Activated naive CD4-positive, alpha-beta T cell treated with anti-CD3 and anti-CD28 coated beads, Interleukin-2, amount 10 ng/mL, durations not matched to agents 7 days and 5 days (primary cell): ENCODE results near the gene HCFC1.
A peak's percentile ranks its signal among the peaks of the same experiment; 100 is the strongest.

Source experiments
- CTCF ChIA-PET: fragments of 350-600 bp; sonication (Branson Sonifier 250); formaldehyde crosslinking; loops from one replicate; lab custom pipeline; 2021; ENCODE audit warnings: antibody characterized with exemption; lab: Charles Lee
- DNase-seq: peaks from one replicate; pipeline ENCODE4 v3.0.0-alpha.2; 2020
- H3K27ac Mint-ChIP-seq: one replicate; pipeline ENCODE4 v1.8.0; 2021; ENCODE audit warnings: mild to moderate bottlenecking, moderate library complexity, mixed read lengths
- H3K27me3 Mint-ChIP-seq: one replicate; pipeline ENCODE4 v1.8.0; 2021; ENCODE audit warnings: mild to moderate bottlenecking, mixed read lengths
- H3K36me3 Mint-ChIP-seq: one replicate; pipeline ENCODE4 v1.8.0; 2021; ENCODE audit warnings: mixed read lengths
- H3K4me1 Mint-ChIP-seq: one replicate; pipeline ENCODE4 v1.8.0; 2021; ENCODE audit warnings: mixed read lengths
- H3K4me3 Mint-ChIP-seq: one replicate; pipeline ENCODE4 v1.8.0; 2021; ENCODE audit warnings: mild to moderate bottlenecking, moderate library complexity, mixed read lengths
- H3K9me3 Mint-ChIP-seq: one replicate; pipeline ENCODE4 v1.8.0; 2021; ENCODE audit warnings: mixed read lengths

The HCFC1 gene

DNA sequence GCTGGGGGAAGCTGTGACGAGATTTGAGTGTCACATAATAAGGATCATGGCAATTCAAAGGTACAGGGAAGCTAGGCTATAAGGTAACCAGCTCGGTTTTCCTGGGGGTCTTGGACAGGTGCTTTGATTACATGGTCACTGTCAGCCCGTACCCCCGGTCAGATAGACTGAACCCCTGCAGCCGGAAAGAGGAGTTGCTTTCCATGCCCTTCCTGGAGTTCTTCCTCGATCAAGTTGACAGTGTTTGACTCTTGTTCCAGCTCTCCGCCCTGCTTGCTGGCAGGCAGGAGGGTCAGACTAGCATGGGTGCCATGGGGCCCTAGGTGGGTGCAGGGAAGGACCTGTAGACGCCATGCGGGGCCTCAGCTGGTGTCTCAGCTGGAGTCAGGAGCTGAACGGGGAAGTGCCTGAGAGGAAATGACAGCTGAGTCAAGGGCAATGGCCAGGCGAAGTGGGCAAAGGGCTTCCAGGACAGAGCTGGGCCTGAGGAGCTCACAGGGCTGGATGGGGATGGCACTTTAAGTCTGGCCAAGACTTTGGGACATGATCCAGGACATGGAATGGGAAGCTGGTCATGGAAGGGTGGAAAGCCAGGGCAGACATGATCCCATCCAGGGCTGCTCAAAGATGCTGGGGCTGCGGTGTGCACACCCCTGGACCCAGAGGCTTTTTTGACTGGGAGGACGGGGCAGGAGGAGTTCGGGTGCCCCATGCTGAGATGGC lies 2.5 kb upstream of the HCFC1 start:
- Mint-ChIP-seq H3K36me3 (peaks cover 15% of the 10 kb centered on the region), H3K27me3 (no peaks in the 10 kb centered on the region), H3K4me1 (peaks cover 23% of the 10 kb centered on the region), H3K4me3 (peak overlapping the region; percentile 89), H3K9me3 (no peaks in the 10 kb centered on the region), H3K27ac (peak overlapping the region; percentile 99)
- CTCF ChIA-PET = interaction anchor here (0.6 to 1.3 kb wide), 2 partner anchors 10 to 49 kb away, joined by 3 read pairs; no protein-coding TSS in a partner anchor
- DNase-seq = no peak

DNA sequence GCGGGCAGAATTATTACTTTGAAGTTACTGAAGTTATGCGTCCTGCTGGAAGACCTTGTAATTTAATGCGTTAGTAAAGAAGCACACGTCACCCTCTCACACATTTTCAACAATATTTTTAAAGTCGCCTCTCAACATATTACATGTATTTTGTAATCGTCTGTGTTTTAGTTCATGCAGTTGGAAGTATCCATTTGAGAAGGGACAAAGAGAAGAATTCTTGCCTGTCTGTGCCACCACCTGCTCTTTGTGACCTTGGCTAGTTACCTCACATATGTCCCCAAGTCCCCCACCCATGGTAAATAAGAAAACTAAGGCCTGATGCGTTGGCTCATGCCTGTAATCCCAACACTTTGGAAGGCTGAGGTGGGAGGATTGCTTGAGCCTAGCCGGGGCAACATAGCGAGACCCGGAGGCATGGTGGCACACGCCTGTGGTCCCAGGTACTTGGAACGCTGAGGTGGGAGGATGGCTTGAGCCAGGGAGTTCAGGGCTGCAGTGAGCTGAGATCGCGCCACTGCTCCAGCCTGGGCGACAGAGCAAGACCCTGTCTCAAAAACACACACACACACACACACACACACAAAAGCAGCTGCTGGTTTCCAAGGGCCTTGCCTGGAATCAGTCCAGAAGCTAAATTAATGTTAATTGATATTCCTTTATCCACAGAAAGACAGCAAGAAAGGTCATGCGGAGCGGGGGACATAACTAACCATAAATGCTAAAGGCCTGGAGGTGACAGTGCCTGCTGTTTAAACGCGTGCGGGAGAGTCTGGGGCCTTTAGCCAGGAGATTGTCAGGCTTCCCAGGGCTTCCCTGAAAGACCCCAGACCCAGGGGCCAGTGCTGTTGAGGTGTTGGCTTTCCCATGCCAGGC lies 1.7 kb upstream of the HCFC1 start:
- no peak for DNase-seq
- Mint-ChIP-seq H3K36me3 (peaks cover 19% of the 10 kb centered on the region), H3K4me1 (peaks cover 23% of the 10 kb centered on the region), H3K27me3 (no peaks in the 10 kb centered on the region), H3K9me3 (no peaks in the 10 kb centered on the region), H3K4me3 (peak overlapping the region; percentile 89), H3K27ac (peak overlapping the region; percentile 99)
- CTCF ChIA-PET = interaction anchor here (0.6 to 1.3 kb wide), 2 partner anchors 11 to 48 kb away, joined by 3 read pairs; no protein-coding TSS in a partner anchor

DNA sequence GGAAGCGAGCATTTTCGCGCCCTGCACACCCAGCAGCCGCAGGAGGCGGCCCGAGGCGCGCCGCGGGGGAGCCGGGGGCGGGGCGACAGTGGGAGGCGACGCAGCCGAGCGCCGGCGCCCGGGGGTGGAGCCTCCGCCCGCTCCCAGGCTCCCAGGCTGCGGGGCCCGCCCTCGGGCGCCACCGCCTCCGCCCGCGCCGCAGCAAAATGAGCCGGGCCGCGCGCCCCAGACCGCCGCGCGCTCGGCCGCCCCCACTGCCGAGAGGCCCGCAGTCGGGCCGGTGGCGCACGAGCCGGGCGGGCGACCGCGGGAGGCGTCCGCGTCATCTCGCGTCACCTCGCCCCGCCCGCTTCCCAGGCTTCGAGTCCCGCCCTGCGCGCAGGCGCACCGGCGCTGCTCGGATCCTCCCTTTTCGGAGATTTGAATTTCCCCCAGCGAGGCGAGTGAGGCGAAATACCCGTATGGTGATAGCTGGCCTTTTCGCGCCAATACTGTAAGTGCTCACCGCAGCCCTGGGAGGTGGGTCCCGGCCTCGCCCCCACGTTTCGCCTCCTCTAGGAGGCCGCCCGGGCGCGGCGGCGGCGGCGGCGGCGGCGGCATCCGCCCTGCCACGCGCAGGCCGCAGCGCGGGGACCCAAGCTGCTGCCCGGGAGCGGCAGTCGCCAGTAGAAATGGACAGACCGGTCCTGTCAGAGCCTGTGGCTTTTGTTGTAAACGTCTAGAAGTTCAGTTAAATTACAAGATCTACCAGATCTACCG lies 929 bp upstream of the HCFC1 start, which contains the start of gene TMEM187:
TMEM187 (plus strand) TSS at position 387 of the 759 bp plus-strand sequence. CDS start 9,309 bp downstream, outside the sequence.
- H3K4me3 Mint-ChIP-seq = peak within 1 kb of the TSS; percentile 100
- CTCF ChIA-PET = no interaction called here
- H3K9me3 Mint-ChIP-seq = no peaks in the 10 kb centered on the region
- H3K27me3 Mint-ChIP-seq = no peaks in the 10 kb centered on the region
- DNase-seq = peak; percentile 91
- H3K4me1 Mint-ChIP-seq = peaks cover 29% of the 10 kb centered on the region
- peaks cover 27% of the 10 kb centered on the region for H3K36me3 Mint-ChIP-seq
- peak within 1 kb of the TSS; percentile 100 for H3K27ac Mint-ChIP-seq

DNA sequence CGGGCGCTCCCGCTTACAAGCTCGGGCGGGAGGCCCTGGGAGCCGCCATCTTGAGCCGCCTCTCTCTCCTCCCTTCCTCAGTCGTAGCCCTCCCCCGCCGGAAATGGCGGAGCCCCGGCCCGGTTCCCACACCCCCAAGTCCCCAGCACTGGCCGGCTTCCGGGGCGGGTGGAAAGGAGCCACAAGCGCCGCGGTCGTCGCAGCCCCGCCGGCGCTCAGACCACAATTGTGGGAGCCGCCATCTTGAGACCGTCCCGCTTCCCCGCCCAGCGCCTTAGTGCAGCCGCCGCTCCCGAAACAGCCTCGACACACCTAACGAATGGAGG lies 531 bp downstream of the HCFC1 start:
- peaks cover 44% of the 10 kb centered on the region for H3K4me1 Mint-ChIP-seq
- peaks cover 31% of the 10 kb centered on the region for H3K36me3 Mint-ChIP-seq
- CTCF ChIA-PET = interaction anchor here (0.9 kb wide), 1 partner anchor 10 kb away, joined by 4 read pairs; no protein-coding TSS in a partner anchor
- no peaks in the 10 kb centered on the region for H3K27me3 Mint-ChIP-seq
- H3K9me3 Mint-ChIP-seq = no peaks in the 10 kb centered on the region
- H3K27ac Mint-ChIP-seq = peak overlapping the region; percentile 100
- DNase-seq = peak; percentile 90
- H3K4me3 Mint-ChIP-seq = peak overlapping the region; percentile 100

DNA sequence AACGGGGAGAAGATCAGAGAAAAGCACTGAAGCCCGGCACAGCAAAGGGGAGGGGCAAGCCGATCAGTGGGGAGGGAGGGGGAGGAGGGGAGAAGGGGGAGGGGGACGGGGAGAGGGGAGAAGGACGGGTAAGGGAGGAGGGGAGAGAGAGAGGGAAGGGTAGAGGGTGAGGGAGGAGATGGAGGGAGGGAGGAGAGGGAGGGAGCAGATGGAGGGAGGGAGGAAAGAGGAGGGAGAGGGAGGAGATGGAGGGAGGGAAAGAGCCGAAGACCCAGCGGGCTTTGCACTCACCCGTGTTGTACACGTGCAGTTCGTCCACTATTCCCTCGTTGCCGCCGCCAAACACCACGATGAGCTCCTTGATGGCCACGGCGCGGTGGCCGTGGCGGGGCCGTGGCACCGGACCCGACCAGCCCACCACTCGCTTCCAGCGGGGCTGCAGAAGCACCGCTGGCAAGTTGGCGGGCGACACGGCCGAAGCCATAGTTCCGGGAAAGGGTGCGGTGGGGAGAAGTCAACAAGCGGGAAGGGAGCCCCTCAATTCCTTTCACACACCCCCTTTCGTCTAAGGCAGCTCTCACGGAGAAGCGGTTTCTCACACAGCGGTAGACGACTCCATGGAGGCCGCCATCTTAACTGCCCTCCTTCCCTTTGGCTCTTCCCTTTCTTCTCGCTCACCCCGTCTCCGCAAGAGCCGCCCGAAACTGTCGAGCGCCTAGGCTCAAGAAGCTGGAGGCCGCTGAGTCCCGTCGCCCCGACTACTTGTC lies 1.1 kb downstream of the HCFC1 start:
- no peaks in the 10 kb centered on the region for H3K9me3 Mint-ChIP-seq
- peak overlapping the region; percentile 100 for H3K4me3 Mint-ChIP-seq
- CTCF ChIA-PET = interaction anchor here (0.9 kb wide), 1 partner anchor 11 kb away, joined by 4 read pairs; no protein-coding TSS in a partner anchor
- H3K4me1 Mint-ChIP-seq = peaks cover 44% of the 10 kb centered on the region
- peaks cover 29% of the 10 kb centered on the region for H3K36me3 Mint-ChIP-seq
- peak overlapping the region; percentile 100 for H3K27ac Mint-ChIP-seq
- no peaks in the 10 kb centered on the region for H3K27me3 Mint-ChIP-seq
- peak; percentile 59 for DNase-seq

DNA sequence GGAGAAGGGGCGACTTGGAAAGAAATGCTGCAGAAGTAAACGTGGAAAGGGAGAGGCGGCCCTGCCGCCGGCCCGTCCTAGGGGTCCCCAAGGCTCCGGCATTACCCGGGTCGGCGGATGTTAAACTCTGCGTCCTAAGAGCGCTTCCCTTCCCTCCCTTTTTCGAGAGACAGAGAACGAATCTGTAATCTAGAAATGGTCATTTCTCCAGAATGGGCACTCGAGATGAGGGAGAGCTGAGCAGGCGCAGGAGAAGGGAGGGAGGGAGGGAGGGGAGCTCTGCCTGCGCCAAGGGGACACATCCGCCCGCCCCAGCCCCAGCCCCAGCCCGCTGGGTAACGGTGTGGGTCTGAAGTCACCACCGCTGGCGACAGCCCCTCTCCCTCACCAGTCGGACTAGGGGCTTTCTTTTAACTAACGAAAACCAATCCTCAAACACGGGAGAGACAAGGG lies 1.7 kb downstream of the HCFC1 start:
- peaks cover 29% of the 10 kb centered on the region for H3K36me3 Mint-ChIP-seq
- DNase-seq = no peak
- H3K4me3 Mint-ChIP-seq = peak overlapping the region; percentile 100
- H3K4me1 Mint-ChIP-seq = peaks cover 47% of the 10 kb centered on the region
- H3K27me3 Mint-ChIP-seq = no peaks in the 10 kb centered on the region
- CTCF ChIA-PET = interaction anchor here (4.0 kb wide), 1 partner anchor 21 kb away, joined by 26 read pairs; no protein-coding TSS in a partner anchor
- no peaks in the 10 kb centered on the region for H3K9me3 Mint-ChIP-seq
- H3K27ac Mint-ChIP-seq = peak overlapping the region; percentile 100

DNA sequence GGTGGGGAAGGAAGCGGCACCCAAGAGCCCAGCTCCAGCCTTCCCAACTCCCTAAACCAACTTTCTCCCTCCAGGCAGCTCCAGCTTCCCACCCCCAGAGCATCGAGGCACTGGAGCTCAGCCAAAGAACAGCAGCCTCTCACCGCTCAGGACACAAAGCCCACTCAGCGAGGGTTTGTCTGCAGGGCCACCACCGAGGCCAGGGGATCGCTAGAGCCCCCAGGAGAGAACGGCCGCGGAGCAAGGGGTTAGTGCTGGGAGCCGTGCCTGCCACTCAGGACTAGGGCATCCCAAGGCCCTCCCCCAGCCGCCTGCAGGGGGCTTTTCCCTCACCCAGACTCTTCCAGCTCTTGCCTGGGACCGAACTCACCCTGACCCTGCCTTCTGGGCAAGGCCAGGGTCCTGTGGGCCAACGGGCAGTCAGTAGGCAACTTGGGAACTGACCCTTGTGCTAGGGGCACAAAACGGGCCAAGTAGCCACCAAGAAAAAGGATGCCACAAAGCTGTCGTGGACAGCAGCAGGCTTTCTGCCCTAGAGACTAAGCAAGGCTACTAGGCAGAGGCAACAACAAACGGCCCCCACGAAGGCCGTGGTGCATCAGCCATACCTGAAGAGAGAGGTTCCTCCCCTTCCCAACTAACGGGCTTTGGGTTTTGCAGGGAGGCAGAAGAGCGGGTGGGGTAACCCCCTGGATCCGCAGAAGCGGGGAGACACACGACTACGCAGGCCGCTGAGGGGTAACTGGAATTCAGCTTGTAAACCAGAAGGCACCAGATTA lies 2.3 kb downstream of the HCFC1 start:
- H3K27me3 Mint-ChIP-seq = no peaks in the 10 kb centered on the region
- DNase-seq = no peak
- peak overlapping the region; percentile 100 for H3K4me3 Mint-ChIP-seq
- CTCF ChIA-PET = interaction anchor here (0.7 to 4.0 kb wide), 3 partner anchors 21 to 60 kb away, joined by 3 to 26 read pairs (median 3); no protein-coding TSS in a partner anchor
- H3K9me3 Mint-ChIP-seq = no peaks in the 10 kb centered on the region
- peaks cover 41% of the 10 kb centered on the region for H3K4me1 Mint-ChIP-seq
- peak overlapping the region; percentile 100 for H3K27ac Mint-ChIP-seq
- peaks cover 25% of the 10 kb centered on the region for H3K36me3 Mint-ChIP-seq

DNA sequence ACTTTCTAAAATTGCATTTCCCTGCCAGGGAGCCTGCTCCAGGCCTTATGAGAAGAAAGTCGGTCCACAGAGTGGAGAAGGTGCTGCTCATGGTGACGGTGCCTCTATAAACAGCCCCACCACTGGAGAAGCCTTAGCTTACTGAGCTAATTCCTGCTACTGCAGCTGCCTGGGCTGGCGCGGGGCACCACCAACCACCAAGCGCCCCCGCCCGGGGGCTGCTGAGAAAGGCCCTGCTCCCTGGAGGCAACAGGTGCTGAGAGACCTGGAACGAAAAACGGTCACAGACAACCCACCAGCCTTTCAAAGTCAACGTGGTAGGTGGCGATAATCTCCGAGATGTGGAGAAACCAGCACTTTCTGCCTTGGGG lies 2.9 kb downstream of the HCFC1 start:
- Mint-ChIP-seq H3K4me3 (peak overlapping the region; percentile 100), H3K27ac (peak overlapping the region; percentile 100), H3K9me3 (no peaks in the 10 kb centered on the region), H3K4me1 (peaks cover 38% of the 10 kb centered on the region), H3K27me3 (no peaks in the 10 kb centered on the region), H3K36me3 (peaks cover 25% of the 10 kb centered on the region)
- CTCF ChIA-PET = interaction anchor here (0.6 to 4.0 kb wide), 4 partner anchors 20 to 205 kb away, joined by 3 to 26 read pairs (median 3); no protein-coding TSS in a partner anchor
- peak; percentile 69 for DNase-seq

DNA sequence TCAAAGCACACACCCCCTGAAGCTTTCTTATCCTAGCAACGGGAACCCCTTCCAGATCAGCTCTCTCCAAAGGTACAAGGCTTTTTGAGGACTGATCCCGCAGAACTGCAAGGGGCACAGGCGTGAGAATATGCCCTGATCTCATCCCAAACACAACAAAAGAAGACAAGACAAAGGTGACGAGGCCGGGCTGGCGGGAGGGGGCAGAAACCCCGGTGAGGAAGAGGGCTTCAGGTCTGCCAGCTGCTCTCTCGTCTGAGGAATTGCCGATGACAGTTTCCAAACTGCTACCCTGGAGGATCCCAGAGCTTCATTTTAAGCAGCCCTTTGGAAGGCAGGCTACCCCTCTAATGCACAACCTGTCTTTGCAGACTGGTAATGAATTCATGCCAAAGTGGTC lies 3.4 kb downstream of the HCFC1 start:
- Mint-ChIP-seq H3K9me3 (no peaks in the 10 kb centered on the region), H3K36me3 (peaks cover 25% of the 10 kb centered on the region), H3K27me3 (no peaks in the 10 kb centered on the region), H3K4me3 (peak overlapping the region; percentile 100), H3K4me1 (peaks cover 34% of the 10 kb centered on the region), H3K27ac (peak overlapping the region; percentile 100)
- CTCF ChIA-PET = interaction anchor here (0.6 to 4.0 kb wide), 5 partner anchors 17 to 267 kb away, joined by 3 to 26 read pairs (median 3); no protein-coding TSS in a partner anchor
- DNase-seq = no peak

DNA sequence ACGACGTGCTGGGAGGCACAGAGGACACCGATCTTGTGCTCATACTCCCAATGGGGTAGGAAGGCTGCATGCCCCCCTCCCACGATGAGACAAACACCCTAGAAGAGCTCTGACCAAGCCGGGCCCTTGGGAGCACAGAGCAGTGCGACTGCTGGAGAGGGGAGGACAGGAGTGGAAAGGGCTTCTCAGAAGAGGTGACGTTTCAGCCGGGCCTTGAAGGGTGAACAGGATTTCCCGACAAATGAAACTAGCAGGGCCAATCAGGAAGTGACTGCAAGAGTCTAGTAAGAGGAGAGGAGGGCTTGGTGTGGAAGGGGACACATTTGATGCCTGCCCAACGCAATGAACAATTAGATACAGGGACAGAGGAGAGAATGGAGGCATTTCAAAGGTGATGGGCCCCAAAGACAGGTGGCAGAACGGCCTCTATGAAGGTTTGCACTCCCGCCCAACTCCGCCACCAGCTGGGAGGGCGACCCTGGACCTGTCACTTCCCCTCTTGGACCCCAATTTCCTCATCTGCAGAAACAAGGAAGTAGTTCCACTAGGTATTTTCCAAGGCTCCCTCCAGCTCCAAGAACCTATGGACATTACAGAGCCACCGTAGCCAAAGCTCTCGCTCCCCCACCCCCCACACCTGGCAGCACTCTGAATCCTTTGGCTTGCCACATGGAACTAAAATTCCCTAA lies 3.9 kb downstream of the HCFC1 start:
- peak; percentile 61 for DNase-seq
- H3K36me3 Mint-ChIP-seq = peaks cover 23% of the 10 kb centered on the region
- H3K4me3 Mint-ChIP-seq = peak overlapping the region; percentile 100
- no peaks in the 10 kb centered on the region for H3K27me3 Mint-ChIP-seq
- H3K4me1 Mint-ChIP-seq = peaks cover 31% of the 10 kb centered on the region
- H3K27ac Mint-ChIP-seq = peak overlapping the region; percentile 100
- H3K9me3 Mint-ChIP-seq = no peaks in the 10 kb centered on the region
- CTCF ChIA-PET = interaction anchor here (0.6 to 4.0 kb wide), 5 partner anchors 17 to 267 kb away, joined by 3 to 26 read pairs (median 3); no protein-coding TSS in a partner anchor

DNA sequence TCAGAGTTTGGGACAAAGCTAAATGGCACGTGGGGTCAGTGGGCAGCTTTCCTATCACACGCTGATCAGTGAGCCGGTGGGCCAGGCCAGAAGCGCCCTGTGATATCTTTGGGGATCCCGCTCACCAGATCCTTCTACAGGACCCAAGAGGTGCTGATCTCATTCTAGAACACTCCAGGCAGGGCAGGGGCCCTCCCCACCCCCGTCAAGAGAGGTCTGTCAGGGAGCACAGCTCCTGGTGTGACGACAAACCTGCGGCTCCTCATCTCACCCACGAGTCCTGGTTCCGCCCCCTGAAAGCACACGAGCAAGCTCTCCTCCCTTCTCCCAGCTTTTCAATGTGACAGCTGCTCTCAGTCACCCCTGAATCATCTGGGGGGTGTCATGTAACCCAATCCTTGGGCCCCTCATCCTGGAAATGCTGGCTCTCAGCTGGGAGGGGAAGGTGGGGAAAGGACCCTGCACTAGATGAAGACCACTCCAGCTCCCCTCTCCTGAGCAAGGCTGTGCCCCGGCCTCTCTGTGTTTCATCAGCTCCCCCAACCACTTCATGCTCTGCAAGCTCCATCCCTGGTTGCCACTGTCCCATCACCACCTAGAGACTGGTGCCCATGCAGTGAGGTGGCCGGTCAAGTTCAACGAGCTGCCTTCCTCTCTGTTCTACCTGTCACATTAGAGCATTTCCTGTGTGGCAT lies 4.6 kb downstream of the HCFC1 start:
- Mint-ChIP-seq H3K4me3 (peak overlapping the region; percentile 100), H3K9me3 (no peaks in the 10 kb centered on the region), H3K36me3 (peaks cover 23% of the 10 kb centered on the region), H3K27me3 (no peaks in the 10 kb centered on the region), H3K27ac (peak overlapping the region; percentile 100), H3K4me1 (peaks cover 31% of the 10 kb centered on the region)
- peak; percentile 43 for DNase-seq
- CTCF ChIA-PET = interaction anchor here (0.7 to 4.0 kb wide), 3 partner anchors 14 to 21 kb away, joined by 3 to 26 read pairs (median 3); no protein-coding TSS in a partner anchor
